ENCODE measurements around the gene SERHL2.

SERHL2 gene

DNA sequence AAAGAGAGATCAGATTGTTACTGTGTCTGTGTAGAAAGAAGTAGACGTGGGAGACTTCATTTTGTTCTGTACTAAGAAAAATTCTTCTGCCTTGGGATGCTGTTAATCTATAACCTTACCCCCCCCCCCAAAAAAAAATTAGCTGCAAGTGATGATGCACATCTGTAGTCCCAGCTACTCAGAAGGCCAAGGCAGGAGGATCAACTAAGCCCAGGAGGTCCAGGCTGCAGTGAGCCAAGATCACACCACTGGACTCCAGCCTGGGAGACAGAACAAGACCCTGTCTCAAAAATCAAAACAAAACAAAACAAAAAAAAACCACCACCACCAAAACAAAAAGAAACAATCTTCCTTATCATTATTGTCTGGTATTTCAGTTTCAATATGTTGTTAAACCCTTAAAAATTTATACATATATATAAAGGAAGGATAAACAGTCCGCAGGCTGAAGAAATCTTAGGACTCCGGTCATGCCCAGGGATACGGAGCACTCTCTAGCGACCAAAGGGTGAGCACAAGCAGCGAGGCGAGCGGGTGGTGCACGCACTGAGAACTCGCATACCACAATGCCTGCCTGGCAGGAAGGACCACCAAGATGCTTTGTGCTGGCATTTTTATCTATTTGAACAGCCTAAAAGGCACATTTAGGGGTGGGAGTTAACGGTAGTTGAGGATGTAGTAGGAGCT is 54.5 kb downstream of the SERHL2 start:
- H3K9me3 ChIP-seq (ENCODE audit: severe bottlenecking): no peaks in the 10 kb centered on the region
- no peak overlapping the region for H3K27ac ChIP-seq
- peaks cover 83% of the 10 kb centered on the region for H3K36me3 ChIP-seq
- H3K27me3 ChIP-seq (ENCODE audit: insufficient read depth, low read depth, severe bottlenecking): no peaks in the 10 kb centered on the region
- H3K4me3 ChIP-seq (ENCODE audit: low read depth, low read length): no peak overlapping the region
- DNase-seq: no peak
- TF ChIP-seq, protein P1, sequence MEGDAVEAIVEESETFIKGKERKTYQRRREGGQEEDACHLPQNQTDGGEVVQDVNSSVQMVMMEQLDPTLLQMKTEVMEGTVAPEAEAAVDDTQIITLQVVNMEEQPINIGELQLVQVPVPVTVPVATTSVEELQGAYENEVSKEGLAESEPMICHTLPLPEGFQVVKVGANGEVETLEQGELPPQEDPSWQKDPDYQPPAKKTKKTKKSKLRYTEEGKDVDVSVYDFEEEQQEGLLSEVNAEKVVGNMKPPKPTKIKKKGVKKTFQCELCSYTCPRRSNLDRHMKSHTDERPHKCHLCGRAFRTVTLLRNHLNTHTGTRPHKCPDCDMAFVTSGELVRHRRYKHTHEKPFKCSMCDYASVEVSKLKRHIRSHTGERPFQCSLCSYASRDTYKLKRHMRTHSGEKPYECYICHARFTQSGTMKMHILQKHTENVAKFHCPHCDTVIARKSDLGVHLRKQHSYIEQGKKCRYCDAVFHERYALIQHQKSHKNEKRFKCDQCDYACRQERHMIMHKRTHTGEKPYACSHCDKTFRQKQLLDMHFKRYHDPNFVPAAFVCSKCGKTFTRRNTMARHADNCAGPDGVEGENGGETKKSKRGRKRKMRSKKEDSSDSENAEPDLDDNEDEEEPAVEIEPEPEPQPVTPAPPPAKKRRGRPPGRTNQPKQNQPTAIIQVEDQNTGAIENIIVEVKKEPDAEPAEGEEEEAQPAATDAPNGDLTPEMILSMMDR (IDR thresholded peaks at IDR 0.05; ENCODE audit: low read depth, low read length): no peak

DNA sequence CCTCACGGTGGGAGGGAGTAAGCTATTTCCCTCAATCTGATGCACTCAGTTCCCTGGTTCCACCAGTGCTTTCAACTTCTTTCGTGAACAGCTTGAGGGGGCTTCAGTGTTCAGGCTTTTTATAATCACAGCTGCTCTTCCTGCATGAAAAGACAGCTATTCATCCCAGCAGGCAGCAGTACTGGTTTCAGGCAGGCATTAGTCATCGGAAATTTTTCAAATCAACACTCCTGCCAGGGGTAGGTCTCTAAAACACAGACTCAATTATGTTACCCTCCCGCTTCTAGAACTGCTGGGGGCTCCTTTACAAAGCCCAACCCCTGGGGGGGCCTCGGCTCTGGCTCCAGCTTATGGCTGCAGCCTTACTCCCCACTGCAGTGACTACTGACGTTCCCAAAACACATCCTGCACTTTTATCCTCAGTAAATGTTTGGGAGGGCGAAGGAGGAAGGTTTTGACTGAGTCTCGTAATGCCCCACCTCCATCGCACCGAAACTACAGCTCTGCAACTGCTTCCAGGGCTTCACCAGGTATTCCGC is 55.1 kb downstream of the SERHL2 start:
- H3K4me3 ChIP-seq (ENCODE audit: low read depth, low read length): no peak overlapping the region
- peaks cover 80% of the 10 kb centered on the region for H3K36me3 ChIP-seq
- H3K27me3 ChIP-seq (ENCODE audit: insufficient read depth, low read depth, severe bottlenecking): no peaks in the 10 kb centered on the region
- H3K9me3 ChIP-seq (ENCODE audit: severe bottlenecking): no peaks in the 10 kb centered on the region
- no peak for DNase-seq
- TF ChIP-seq, protein P1 (IDR thresholded peaks at IDR 0.05; ENCODE audit: low read depth, low read length): no peak
- no peak overlapping the region for H3K27ac ChIP-seq

DNA sequence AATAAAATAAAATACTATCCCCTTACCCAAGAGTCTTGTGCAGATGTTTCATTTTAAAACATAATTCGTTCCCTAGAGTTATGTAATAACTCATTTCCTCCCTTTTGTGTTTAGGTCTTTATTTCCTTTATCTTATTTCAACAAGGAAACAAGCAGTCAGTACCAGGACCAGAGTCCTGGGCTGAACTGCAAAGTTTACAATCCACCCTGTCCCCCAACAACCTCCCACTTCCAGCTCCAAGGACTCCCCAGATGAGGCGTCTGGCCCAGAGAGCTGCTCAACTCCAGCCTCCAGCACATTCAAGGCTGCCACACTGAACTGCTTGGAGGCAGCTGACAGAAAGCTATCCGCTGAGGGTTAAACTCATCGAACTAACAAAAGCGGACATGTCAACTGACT is 56.4 kb downstream of the SERHL2 start:
- TF ChIP-seq, protein P1 (IDR thresholded peaks at IDR 0.05; ENCODE audit: low read depth, low read length): no peak
- Histone ChIP-seq H3K36me3 (peaks cover 70% of the 10 kb centered on the region), H3K4me3 (ENCODE audit: low read depth, low read length) (no peak overlapping the region), H3K27ac (no peak overlapping the region), H3K27me3 (ENCODE audit: insufficient read depth, low read depth, severe bottlenecking) (no peaks in the 10 kb centered on the region), H3K9me3 (ENCODE audit: severe bottlenecking) (no peaks in the 10 kb centered on the region)
- DNase-seq: no peak

DNA sequence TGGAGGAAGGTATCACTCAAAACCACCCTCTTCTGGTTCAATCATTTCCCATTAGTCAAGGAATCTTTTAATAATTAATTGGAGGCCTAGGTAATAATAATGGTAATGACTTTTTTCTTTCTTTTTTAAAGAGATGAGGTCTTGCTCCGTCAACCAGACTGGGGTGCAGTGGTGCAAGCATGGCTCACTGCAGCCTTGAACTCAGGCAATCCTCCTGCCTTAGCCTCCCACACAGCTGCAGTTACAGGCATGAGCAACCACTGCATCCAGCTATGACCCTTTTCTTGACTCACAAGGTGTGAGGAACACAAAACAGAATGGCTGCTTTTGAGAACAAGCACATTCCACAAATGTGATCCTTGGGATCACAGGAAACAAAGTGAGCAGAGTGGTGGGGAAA is 57.3 kb downstream of the SERHL2 start:
- no peak overlapping the region for H3K4me3 ChIP-seq (ENCODE audit: low read depth, low read length)
- H3K27ac ChIP-seq: no peak overlapping the region
- peaks cover 61% of the 10 kb centered on the region for H3K36me3 ChIP-seq

DNA sequence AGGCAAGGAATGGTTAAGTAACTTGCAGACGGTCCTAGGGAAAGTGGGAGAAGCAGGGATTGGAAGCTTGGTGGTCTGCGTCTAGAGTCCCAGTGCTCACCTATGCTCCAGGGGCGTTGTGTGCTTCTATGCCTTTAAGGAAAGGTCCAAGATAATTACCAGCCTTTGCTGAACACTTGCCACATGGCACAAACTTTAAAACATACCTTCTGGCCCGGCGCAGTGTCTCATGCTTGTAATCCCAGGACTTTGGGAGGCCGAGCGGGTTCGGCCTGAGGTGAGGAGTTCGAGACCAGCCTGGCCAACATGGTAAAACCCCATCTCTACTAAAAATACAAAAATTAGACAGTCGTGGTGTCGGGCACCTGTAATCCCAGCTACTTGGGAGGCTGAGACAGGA is 58.6 kb downstream of the SERHL2 start:
- DNase-seq: no peak
- H3K9me3 ChIP-seq (ENCODE audit: severe bottlenecking): no peaks in the 10 kb centered on the region
- no peak overlapping the region for H3K27ac ChIP-seq
- no peak overlapping the region for H3K4me3 ChIP-seq (ENCODE audit: low read depth, low read length)
- TF ChIP-seq, protein P1 (IDR thresholded peaks at IDR 0.05; ENCODE audit: low read depth, low read length): no peak
- H3K36me3 ChIP-seq: peaks cover 49% of the 10 kb centered on the region
- no peaks in the 10 kb centered on the region for H3K27me3 ChIP-seq (ENCODE audit: insufficient read depth, low read depth, severe bottlenecking)

More for the DNA sequence above, 57.3 kb downstream of the SERHL2 start:
- no peaks in the 10 kb centered on the region for H3K9me3 ChIP-seq (ENCODE audit: severe bottlenecking)
- TF ChIP-seq, protein P1 (IDR thresholded peaks at IDR 0.05; ENCODE audit: low read depth, low read length): no peak
- DNase-seq: no peak
- no peaks in the 10 kb centered on the region for H3K27me3 ChIP-seq (ENCODE audit: insufficient read depth, low read depth, severe bottlenecking)
